ENCODE data around the gene PFN3. TPM values are rescaled to one million over a fixed set of nuclear protein-coding genes. Genes with fewer than 3 reads are reported as not detected.
A peak's percentile ranks its signal among the peaks of the same experiment; 100 is the strongest.

PFN3 gene
- total RNA-seq, 1 donor from 2014 or later: not detected

- H3K27ac Mint-ChIP-seq (ENCODE audit: unreplicated experiment): no peak overlapping the region
Observed at GRCh38 chr5:177374211-177374610, 26.2 kb downstream of the PFN3 start.

GRCh38 chr5:177373806-177374205 lies 26.7 kb downstream of the PFN3 start:
- no peak for TF ChIP-seq CTCF (IDR thresholded peaks at IDR 0.05)

More at GRCh38 chr5:177374211-177374610, 26.2 kb downstream of the PFN3 start:
- no peaks in the 10 kb centered on the region for H3K27me3 Mint-ChIP-seq (ENCODE audit: unreplicated experiment)
- TF ChIP-seq CTCF (IDR thresholded peaks at IDR 0.05): no peak
- H3K9me3 Mint-ChIP-seq (ENCODE audit: unreplicated experiment): no peaks in the 10 kb centered on the region
- H3K36me3 Mint-ChIP-seq (ENCODE audit: unreplicated experiment): no peaks in the 10 kb centered on the region
- no peak for DNase-seq (ENCODE audit: extremely low spot score, unreplicated experiment)
- peaks cover 6% of the 10 kb centered on the region for H3K4me1 Mint-ChIP-seq (ENCODE audit: unreplicated experiment)
- H3K4me3 Mint-ChIP-seq (ENCODE audit: unreplicated experiment): no peak overlapping the region

GRCh38 chr5:177372910-177373309 lies 27.6 kb downstream of the PFN3 start:
- no peak overlapping the region for H3K4me3 Mint-ChIP-seq (ENCODE audit: unreplicated experiment)

More at GRCh38 chr5:177373806-177374205, 26.7 kb downstream of the PFN3 start:
- Mint-ChIP-seq H3K4me3 (ENCODE audit: unreplicated experiment) (no peak overlapping the region), H3K4me1 (ENCODE audit: unreplicated experiment) (peaks cover 6% of the 10 kb centered on the region), H3K9me3 (ENCODE audit: unreplicated experiment) (no peaks in the 10 kb centered on the region), H3K27me3 (ENCODE audit: unreplicated experiment) (no peaks in the 10 kb centered on the region), H3K27ac (ENCODE audit: unreplicated experiment) (no peak overlapping the region), H3K36me3 (ENCODE audit: unreplicated experiment) (no peaks in the 10 kb centered on the region)
- DNase-seq (ENCODE audit: extremely low spot score, unreplicated experiment): no peak

GRCh38 chr5:177372034-177372896 lies 28.2 kb downstream of the PFN3 start:
- peak overlapping the region; percentile 58 for H3K4me3 Mint-ChIP-seq (ENCODE audit: unreplicated experiment)
- H3K27ac Mint-ChIP-seq (ENCODE audit: unreplicated experiment): no peak overlapping the region
- no peaks in the 10 kb centered on the region for H3K36me3 Mint-ChIP-seq (ENCODE audit: unreplicated experiment)
- H3K9me3 Mint-ChIP-seq (ENCODE audit: unreplicated experiment): no peaks in the 10 kb centered on the region
- TF ChIP-seq CTCF (IDR thresholded peaks at IDR 0.05): no peak
- H3K4me1 Mint-ChIP-seq (ENCODE audit: unreplicated experiment): peaks cover 8% of the 10 kb centered on the region
- H3K27me3 Mint-ChIP-seq (ENCODE audit: unreplicated experiment): no peaks in the 10 kb centered on the region
- no peak for DNase-seq (ENCODE audit: extremely low spot score, unreplicated experiment)

More at GRCh38 chr5:177372910-177373309, 27.6 kb downstream of the PFN3 start:
- Mint-ChIP-seq H3K27ac (ENCODE audit: unreplicated experiment) (no peak overlapping the region), H3K9me3 (ENCODE audit: unreplicated experiment) (no peaks in the 10 kb centered on the region), H3K27me3 (ENCODE audit: unreplicated experiment) (no peaks in the 10 kb centered on the region), H3K4me1 (ENCODE audit: unreplicated experiment) (peaks cover 8% of the 10 kb centered on the region), H3K36me3 (ENCODE audit: unreplicated experiment) (no peaks in the 10 kb centered on the region)
- no peak for DNase-seq (ENCODE audit: extremely low spot score, unreplicated experiment)
- TF ChIP-seq CTCF (IDR thresholded peaks at IDR 0.05): no peak
